Mesenchymal stem cell (in vitro differentiated cells and primary cell): Measurements from ENCODE around the gene MPRIP.
A peak's percentile ranks its signal among the peaks of the same experiment; 100 is the strongest.

Experiments used
- DNase-seq: peaks from one replicate; pipeline ENCODE4 v3.0.0-alpha.2; 2013
- H2AFZ ChIP-seq: one replicate; pipeline ENCODE4 v1.6.1; 2013; ENCODE audit warnings: low read depth, mild to moderate bottlenecking, control low read depth, inconsistent platforms, low read length, moderate library complexity
- H2AK5ac ChIP-seq: 2 replicates; pipeline ENCODE4 v1.6.1; 2013; ENCODE audit warnings: low read length, moderate library complexity, mild to moderate bottlenecking, inconsistent platforms; ENCODE audit not compliant: severe bottlenecking
- H2BK120ac ChIP-seq: one replicate; pipeline ENCODE4 v1.6.1; 2013; ENCODE audit warnings: low read depth, mild to moderate bottlenecking, inconsistent platforms, low read length, moderate library complexity
- H2BK12ac ChIP-seq, 2 experiments: one replicate each; pipeline ENCODE4 v1.6.1; 2013; ENCODE audit warnings: inconsistent platforms in 2 of 2, low read length in 2 of 2, mild to moderate bottlenecking in 2 of 2, moderate library complexity in 2 of 2, control low read depth in 1 of 2
- H2BK15ac ChIP-seq: one replicate; pipeline ENCODE4 v1.6.1; 2013; ENCODE audit warnings: mild to moderate bottlenecking, low read depth, inconsistent platforms; ENCODE audit not compliant: poor library complexity, severe bottlenecking
- H2BK5ac ChIP-seq: 2 replicates; pipeline ENCODE4 v1.6.1; 2013; ENCODE audit warnings: low read depth, mild to moderate bottlenecking, low read length, control low read depth, inconsistent platforms; ENCODE audit not compliant: poor library complexity, severe bottlenecking
- H3K14ac ChIP-seq, 2 experiments: one replicate each; pipeline ENCODE4 v1.6.1; 2013; ENCODE audit warnings: inconsistent platforms in 2 of 2, low read length in 2 of 2, control low read depth in 1 of 2, mild to moderate bottlenecking in 1 of 2, moderate library complexity in 1 of 2
- H3K18ac ChIP-seq, 2 experiments: one replicate each; pipeline ENCODE4 v1.6.1; 2013; ENCODE audit warnings: inconsistent platforms in 2 of 2, low read length in 2 of 2, control low read depth in 1 of 2, low read depth in 1 of 2, mild to moderate bottlenecking in 1 of 2
- H3K23ac ChIP-seq, 2 experiments: one replicate each; pipeline ENCODE4 v1.6.1; 2013; ENCODE audit warnings: inconsistent platforms in 2 of 2, low read length in 2 of 2, mild to moderate bottlenecking in 2 of 2, moderate library complexity in 2 of 2, control low read depth in 1 of 2
- H3K27ac ChIP-seq: 2 replicates; pipeline ENCODE4 v1.5.1; 2013; ENCODE audit warnings: mild to moderate bottlenecking, moderate library complexity, low read length, control low read depth, inconsistent platforms; ENCODE audit not compliant: poor library complexity, severe bottlenecking
- H3K27me3 ChIP-seq, 2 experiments: 2 replicates each; pipeline versions ENCODE4 v1.6.1 to v1.7.0; 2013; ENCODE audit warnings: low read length in 2 of 2, mild to moderate bottlenecking in 2 of 2, moderate library complexity in 2 of 2, control low read depth in 1 of 2, inconsistent platforms in 1 of 2; ENCODE audit not compliant: control insufficient read depth in 1 of 2, insufficient read depth in 1 of 2
- H3K36me3 ChIP-seq, 2 experiments: 2 replicates each; pipeline versions ENCODE4 v1.6.1 to v1.7.0; 2013; ENCODE audit warnings: low read length in 2 of 2, control low read depth in 1 of 2, inconsistent platforms in 1 of 2, low read depth in 1 of 2, mild to moderate bottlenecking in 1 of 2; ENCODE audit not compliant: insufficient read depth in 2 of 2, control insufficient read depth in 1 of 2
- H3K4ac ChIP-seq, 2 experiments: one replicate each; pipeline ENCODE4 v1.6.1; 2013; ENCODE audit warnings: inconsistent platforms in 2 of 2, low read length in 2 of 2, mild to moderate bottlenecking in 2 of 2, moderate library complexity in 2 of 2, control low read depth in 1 of 2, low read depth in 1 of 2
- H3K4me1 ChIP-seq: 2 replicates; pipeline ENCODE4 v1.6.1; 2013; ENCODE audit warnings: low read depth, low read length, control low read depth; ENCODE audit not compliant: control insufficient read depth, insufficient read depth
- H3K4me2 ChIP-seq: 2 replicates; pipeline ENCODE4 v1.6.1; 2013; ENCODE audit warnings: low read length, mild to moderate bottlenecking, inconsistent platforms; ENCODE audit not compliant: poor library complexity, severe bottlenecking
- H3K4me3 ChIP-seq, 2 experiments: 2 replicates each; pipeline versions ENCODE4 v1.5.1 to v1.7.0; 2013; ENCODE audit warnings: low read length in 2 of 2, mild to moderate bottlenecking in 2 of 2, control low read depth in 1 of 2, low read depth in 1 of 2; ENCODE audit not compliant: insufficient read depth in 1 of 2
- H3K79me1 ChIP-seq: replicated peaks from 2 replicates; pipeline ENCODE4 v1.6.1; 2013; ENCODE audit warnings: mild to moderate bottlenecking, control low read depth, low read length, inconsistent platforms; ENCODE audit not compliant: poor library complexity, severe bottlenecking
- H3K9ac ChIP-seq: 2 replicates; pipeline ENCODE4 v1.7.0; 2013; ENCODE audit warnings: mild to moderate bottlenecking, low read length, moderate library complexity
- H3K9me3 ChIP-seq: 2 replicates; pipeline ENCODE4 v1.7.0; 2013; ENCODE audit warnings: mild to moderate bottlenecking, low read length; ENCODE audit not compliant: control insufficient read depth
- H4K8ac ChIP-seq: one replicate; pipeline ENCODE4 v1.6.1; 2013; ENCODE audit warnings: inconsistent platforms, mild to moderate bottlenecking, low read length, moderate library complexity
- H4K91ac ChIP-seq: one replicate; pipeline ENCODE4 v1.6.1; 2013; ENCODE audit warnings: mild to moderate bottlenecking, low read length, inconsistent platforms
- WGBS: methylation state at CpG from one replicate; pipeline ENCODE4 v1.1.7; 2013; ENCODE audit warnings: mixed read lengths; 5-methylcytosine and 5-hydroxymethylcytosine counted together

The MPRIP gene

GRCh38 chr17:17203173-17203730 lies 161.0 kb downstream of the MPRIP start:
- Histone ChIP-seq H2BK15ac (peak overlapping the region; percentile 57), H4K91ac (no peak overlapping the region), H3K18ac (no peak overlapping the region), H2AK5ac (no peak overlapping the region), H3K9ac (no peak overlapping the region), H3K9me3 (no peaks in the 10 kb centered on the region), H4K8ac (no peak overlapping the region), H3K4ac (no peak overlapping the region), H2AFZ (no peak overlapping the region), H3K4me1 (peaks cover 9% of the 10 kb centered on the region), H3K4me3 (no peak overlapping the region), H2BK120ac (no peak overlapping the region), H3K79me1 (no peaks in the 10 kb centered on the region), H2BK5ac (no peak overlapping the region), H3K27me3 (no peaks in the 10 kb centered on the region), H3K23ac (no peak overlapping the region), H2BK12ac (no peak overlapping the region), H3K27ac (no peak overlapping the region), H3K4me2 (no peak overlapping the region), H3K36me3 (peaks cover 17 to 20% of the 10 kb centered on the region in 2 experiments), H3K14ac (no peak overlapping the region)
- no peak for DNase-seq
- 93% methylated on average over 15 of the region's 15 CpGs for WGBS

GRCh38 chr17:17204041-17204591 lies 161.9 kb downstream of the MPRIP start:
- H2BK120ac ChIP-seq = no peak overlapping the region
- H3K27ac ChIP-seq = no peak overlapping the region
- no peak overlapping the region for H3K18ac ChIP-seq
- no peak overlapping the region for H2AK5ac ChIP-seq
- no peak overlapping the region for H2BK15ac ChIP-seq
- no peaks in the 10 kb centered on the region for H3K79me1 ChIP-seq
- H2AFZ ChIP-seq = no peak overlapping the region
- peaks cover 17 to 20% of the 10 kb centered on the region in 2 experiments for H3K36me3 ChIP-seq
- DNase-seq = no peak
- no peak overlapping the region for H3K4ac ChIP-seq
- no peak overlapping the region for H2BK12ac ChIP-seq
- H3K9ac ChIP-seq = peak overlapping the region; percentile 90
- no peak overlapping the region for H4K8ac ChIP-seq
- H3K4me3 ChIP-seq = peak overlapping the region in 1 of 2 experiments; percentile 87
- H3K4me1 ChIP-seq = peaks cover 9% of the 10 kb centered on the region
- H2BK5ac ChIP-seq = no peak overlapping the region
- no peak overlapping the region for H4K91ac ChIP-seq
- no peaks in the 10 kb centered on the region for H3K9me3 ChIP-seq
- H3K27me3 ChIP-seq = no peaks in the 10 kb centered on the region
- no peak overlapping the region for H3K4me2 ChIP-seq
- H3K14ac ChIP-seq = no peak overlapping the region
- no peak overlapping the region for H3K23ac ChIP-seq
- 89% methylated on average over 15 of the region's 15 CpGs for WGBS

DNA sequence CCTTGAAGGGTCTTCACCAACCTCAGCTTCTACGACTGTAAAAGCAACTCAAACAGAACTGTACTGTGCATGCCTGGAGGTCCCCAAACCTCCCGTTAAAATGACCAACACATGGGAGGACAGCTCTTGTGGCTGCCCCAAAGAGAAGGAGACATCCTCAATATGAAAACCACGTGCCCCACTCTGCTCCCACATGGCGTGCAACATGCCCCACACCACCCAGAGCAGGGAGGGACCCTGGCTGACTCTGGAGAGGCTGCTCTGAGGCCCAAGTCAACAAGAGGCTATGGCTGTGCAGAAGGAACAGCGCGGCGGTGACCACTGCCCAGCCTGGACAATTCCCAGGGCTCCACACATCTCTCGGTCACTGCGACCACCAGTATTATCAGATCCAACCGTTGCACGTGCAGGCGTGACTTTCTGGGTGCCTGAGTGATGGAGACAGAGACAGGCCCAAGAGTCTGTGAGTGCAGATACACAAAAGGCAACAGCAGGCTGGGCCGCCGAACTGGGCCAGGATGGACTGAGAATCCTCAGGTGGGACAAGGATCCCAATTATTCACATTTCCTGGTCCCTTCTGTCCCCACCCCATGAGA lies 162.5 kb downstream of the MPRIP start:
- 93% methylated on average over 14 of the region's 14 CpGs for WGBS
- no peak overlapping the region for H2AFZ ChIP-seq
- no peaks in the 10 kb centered on the region for H3K79me1 ChIP-seq

DNA sequence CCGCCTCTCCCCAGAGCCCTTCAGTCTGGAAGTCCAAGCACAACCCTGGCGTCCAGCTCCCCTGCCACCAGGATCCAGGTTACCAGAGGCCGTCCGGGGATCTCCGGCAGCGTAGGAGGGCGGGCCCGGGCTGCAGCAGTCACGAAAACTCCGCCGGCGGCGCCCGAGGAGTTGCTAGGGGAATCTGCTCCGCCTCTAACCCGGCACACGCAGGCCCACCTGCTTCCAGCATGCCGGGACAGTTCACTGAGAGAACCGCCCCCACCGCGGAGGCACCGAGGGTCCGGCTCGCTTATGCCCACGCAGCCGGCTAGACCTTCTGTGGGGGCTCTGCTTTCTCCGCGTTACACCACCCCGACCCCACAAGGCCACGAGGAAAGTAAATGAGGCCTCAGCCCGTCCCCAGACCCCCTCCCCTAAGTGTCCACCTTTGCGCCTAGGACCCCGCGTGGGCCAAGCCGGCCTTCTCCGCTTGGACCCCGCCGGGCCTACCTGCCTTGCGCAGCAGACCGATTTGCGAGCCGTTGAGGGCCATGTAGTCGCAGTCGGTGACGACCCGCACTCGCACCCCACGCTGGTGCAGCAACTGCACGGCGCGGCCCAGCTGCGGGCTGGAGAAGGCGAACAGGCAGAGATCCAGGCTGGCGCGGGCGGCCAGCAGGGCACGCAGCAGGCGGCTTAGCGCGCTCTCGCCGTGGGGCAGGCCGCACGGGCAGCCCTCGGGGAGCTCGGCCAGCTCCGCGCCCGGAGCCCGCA lies 163.3 kb downstream of the MPRIP start:
- H4K8ac ChIP-seq = no peak overlapping the region
- DNase-seq = no peak
- H3K27me3 ChIP-seq = no peaks in the 10 kb centered on the region
- H3K79me1 ChIP-seq = no peaks in the 10 kb centered on the region
- no peak overlapping the region for H2BK5ac ChIP-seq
- H2AK5ac ChIP-seq = no peak overlapping the region
- H3K14ac ChIP-seq = no peak overlapping the region
- H2BK12ac ChIP-seq = no peak overlapping the region
- H3K9ac ChIP-seq = peak overlapping the region; percentile 90
- H3K9me3 ChIP-seq = no peaks in the 10 kb centered on the region
- H2AFZ ChIP-seq = no peak overlapping the region
- no peak overlapping the region for H3K23ac ChIP-seq
- WGBS = 96% methylated on average over 70 of the region's 70 CpGs
- H3K4me1 ChIP-seq = peaks cover 5% of the 10 kb centered on the region
- H2BK120ac ChIP-seq = no peak overlapping the region
- no peak overlapping the region for H3K27ac ChIP-seq
- no peak overlapping the region for H2BK15ac ChIP-seq
- no peak overlapping the region for H3K4ac ChIP-seq
- peak overlapping the region; percentile 9 for H4K91ac ChIP-seq
- no peak overlapping the region for H3K18ac ChIP-seq
- peak overlapping the region in 1 of 2 experiments; percentile 87 for H3K4me3 ChIP-seq
- no peak overlapping the region for H3K4me2 ChIP-seq
- peaks cover 20 to 23% of the 10 kb centered on the region in 2 experiments for H3K36me3 ChIP-seq

More for the DNA sequence above, 162.5 kb downstream of the MPRIP start:
- H3K27ac ChIP-seq = no peak overlapping the region
- H3K9ac ChIP-seq = peak overlapping the region; percentile 90
- peak overlapping the region; percentile 19 for H4K8ac ChIP-seq
- peaks cover 9% of the 10 kb centered on the region for H3K4me1 ChIP-seq
- H4K91ac ChIP-seq = no peak overlapping the region
- peaks cover 18 to 20% of the 10 kb centered on the region in 2 experiments for H3K36me3 ChIP-seq
- no peak overlapping the region for H2BK15ac ChIP-seq
- no peak overlapping the region for H2AK5ac ChIP-seq
- H3K23ac ChIP-seq = no peak overlapping the region
- H3K4me2 ChIP-seq = no peak overlapping the region
- no peaks in the 10 kb centered on the region for H3K27me3 ChIP-seq
- no peaks in the 10 kb centered on the region for H3K9me3 ChIP-seq
- no peak for DNase-seq
- H3K4ac ChIP-seq = no peak overlapping the region
- H3K4me3 ChIP-seq = peak overlapping the region in 1 of 2 experiments; percentile 87
- H2BK5ac ChIP-seq = no peak overlapping the region
- H2BK120ac ChIP-seq = no peak overlapping the region
- no peak overlapping the region for H3K14ac ChIP-seq
- no peak overlapping the region for H3K18ac ChIP-seq
- no peak overlapping the region for H2BK12ac ChIP-seq
